ENCODE data around the gene CCT7.
"Not testable (repeated sequence)": the region's sequence is repeated elsewhere in the genome, so short reads cannot be mapped to it uniquely, and the experiment has no call there.

Gene CCT7

DNA sequence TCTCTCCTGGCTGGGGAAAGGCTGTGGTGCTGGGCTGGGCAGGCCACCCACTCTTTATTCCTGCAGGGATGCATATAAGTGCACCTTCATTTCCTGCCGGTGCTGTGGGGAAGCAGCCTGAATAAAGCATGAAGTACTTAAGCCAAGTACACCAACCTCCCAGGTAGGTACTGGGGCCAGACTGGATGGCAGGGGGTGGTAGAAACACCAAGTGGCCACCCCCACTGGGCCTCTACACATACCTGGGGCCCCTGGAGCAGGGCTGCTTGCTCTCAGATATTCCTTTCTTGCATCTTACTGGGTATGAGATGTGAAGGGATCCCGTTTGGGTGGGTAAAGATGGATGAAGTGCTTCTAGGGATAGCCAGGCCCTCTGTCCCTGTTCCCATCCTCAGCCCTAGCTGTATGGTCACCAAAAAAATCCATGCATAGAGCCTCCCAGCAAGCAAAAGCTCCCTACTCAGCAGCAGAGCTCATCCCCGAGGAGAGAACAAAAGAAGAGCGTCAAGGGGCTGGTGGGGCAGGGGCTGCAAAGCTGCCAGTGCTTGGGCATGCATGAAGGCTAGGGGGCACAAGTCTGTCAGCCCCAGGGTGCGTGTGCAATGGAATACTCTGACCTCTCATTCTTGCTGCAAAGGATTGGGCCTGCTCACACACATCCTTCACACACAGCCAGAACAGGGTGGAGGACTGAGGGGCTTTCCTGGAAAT is 22.0 kb downstream of the CCT7 start:
- DNase-seq, result no peak

DNA sequence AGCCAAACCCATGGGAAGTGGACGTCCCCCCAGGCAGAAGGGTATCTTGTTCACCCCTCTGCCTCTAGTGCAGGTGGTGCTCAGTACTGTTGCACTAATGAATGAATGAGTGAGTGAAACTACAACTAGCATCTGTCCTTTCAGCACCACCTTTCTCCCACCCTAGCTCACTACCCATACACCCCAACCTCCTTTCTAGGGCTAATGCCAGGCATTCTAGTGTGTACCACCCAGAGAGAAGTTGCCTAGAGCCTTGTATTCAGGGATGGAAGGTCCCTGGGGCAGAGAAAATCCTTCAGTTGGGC is 22.5 kb downstream of the CCT7 start:
- DNase-seq, result no peak

DNA sequence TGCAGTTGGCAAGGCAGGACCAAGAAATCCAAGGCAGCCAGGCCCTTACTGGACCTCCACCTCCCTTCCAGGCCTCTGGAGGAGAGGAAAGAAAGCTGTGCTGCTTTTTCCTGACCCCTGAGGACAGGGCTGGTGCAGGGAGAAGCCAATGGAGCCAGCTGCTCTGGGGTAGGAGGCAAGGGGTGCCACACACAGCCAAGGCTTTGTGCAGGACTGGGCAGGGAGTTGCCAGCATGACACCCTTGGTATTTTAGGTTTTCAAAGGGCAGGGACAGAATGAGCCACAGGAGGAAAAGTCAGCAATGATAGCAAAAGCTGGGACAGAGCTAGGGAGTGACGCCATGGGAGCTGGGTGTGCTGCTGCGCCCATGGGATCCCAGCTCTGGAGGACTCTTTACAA is 22.9 kb downstream of the CCT7 start:
- no peak for DNase-seq

DNA sequence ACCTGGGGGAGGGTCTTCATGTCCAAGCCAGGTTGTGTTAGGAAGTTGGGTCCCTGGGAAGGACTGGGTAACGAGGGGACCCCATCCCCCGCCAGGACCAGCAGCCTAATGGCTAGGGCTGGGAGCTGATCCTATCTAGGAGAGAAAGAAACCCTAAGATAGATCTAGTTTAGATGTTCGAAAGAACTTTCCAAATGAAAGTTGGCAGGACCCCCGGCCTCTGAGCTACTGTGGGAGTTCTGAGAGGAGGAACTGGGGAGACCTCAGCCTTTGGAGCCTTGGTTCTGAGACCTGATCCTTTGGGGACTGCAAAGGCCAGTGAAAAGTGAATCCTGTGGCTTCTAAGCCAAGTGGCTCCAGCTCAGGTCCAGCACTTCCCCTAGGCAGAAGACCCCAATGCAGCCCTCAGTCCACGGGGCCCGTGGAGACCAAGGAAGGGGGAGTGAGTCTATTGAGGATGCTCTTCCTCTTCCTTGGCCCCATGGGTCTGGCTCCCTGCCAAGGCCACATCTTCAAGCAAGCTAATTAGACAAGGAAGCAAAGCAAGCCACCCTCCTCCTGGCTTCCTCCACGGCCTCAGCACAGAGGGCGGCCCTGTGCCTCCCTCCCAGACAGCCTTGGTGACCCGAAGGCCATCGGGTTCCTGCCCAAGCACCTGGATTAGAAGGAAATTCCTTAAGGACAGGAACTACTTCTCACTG is 23.5 kb downstream of the CCT7 start:
- no peak for DNase-seq

DNA sequence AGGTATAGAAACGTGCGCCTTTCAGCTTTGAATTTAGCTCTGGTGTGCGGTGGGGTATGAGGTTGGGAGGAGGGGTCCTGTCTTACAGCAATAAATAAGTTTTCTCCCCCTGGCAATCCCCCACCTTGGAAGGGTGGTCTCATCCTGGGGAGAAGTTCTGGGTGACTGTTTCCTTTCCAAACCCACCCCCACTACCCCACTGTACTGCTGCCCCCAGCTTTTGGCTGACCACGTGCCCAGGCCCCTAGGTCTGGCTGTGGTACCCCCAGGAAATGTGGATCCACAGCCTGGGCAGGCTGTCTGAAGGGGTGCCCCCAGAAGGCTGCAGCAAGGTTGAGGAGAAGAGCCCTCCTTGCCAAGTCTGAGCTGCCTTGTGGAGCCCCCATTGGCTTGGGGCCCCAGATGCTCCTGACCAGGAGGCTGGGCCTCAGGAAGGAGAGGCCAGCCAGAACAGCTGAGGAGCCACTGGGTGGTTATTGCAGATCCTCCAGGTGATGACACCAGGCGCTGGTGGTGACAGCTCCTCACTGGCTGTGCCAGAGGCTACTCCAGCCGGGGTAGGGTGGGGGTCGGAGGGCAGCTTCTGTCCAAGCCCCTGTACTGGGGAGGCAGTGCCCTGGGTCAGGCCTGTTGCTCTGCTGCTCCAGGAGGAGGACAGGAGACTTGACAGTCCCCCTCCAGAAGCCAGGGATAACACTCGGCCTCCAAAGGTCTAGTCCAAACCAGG is 24.2 kb downstream of the CCT7 start:
- no peak for DNase-seq

DNA sequence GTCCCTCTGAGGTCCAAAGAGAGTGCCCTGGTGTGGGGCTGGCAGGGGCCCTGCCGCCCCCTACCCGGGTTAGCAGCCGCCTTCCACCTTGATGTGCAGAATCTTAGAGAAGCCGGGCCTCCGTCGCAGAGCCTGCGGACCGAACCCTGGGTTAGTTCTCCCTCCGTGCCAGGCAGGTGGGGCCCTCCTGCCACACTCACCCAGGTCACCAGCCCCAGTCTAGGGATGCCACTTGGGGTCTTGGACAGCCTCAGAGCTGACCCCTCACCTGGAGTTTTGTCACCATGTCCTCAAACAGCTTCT is 24.8 kb downstream of the CCT7 start:
- no peak for DNase-seq

DNA sequence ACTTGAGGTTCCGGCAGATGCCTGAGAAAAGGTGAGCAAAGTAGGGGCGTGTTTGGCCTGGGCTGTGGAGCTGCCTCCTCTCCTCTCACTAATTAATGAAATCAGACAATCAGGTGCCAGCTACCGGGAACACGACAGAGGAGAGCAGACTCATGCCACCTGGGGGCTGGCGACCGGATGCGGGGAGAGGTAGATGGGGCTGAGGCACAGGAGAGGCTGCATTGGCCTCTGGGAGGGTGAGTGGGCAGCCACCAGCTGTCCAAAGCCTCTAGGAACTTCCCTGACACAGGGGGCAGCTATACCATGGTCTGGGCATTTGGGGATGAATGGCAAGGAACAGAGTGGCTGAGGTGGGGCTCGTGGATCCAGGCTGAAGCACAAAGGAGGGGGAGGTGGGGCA is 25.2 kb downstream of the CCT7 start:
- no peak for DNase-seq

- DNase-seq, result no peak
Observed at GRCh38 chr2:73259704-73260337, 25.7 kb downstream of the CCT7 start.

DNA sequence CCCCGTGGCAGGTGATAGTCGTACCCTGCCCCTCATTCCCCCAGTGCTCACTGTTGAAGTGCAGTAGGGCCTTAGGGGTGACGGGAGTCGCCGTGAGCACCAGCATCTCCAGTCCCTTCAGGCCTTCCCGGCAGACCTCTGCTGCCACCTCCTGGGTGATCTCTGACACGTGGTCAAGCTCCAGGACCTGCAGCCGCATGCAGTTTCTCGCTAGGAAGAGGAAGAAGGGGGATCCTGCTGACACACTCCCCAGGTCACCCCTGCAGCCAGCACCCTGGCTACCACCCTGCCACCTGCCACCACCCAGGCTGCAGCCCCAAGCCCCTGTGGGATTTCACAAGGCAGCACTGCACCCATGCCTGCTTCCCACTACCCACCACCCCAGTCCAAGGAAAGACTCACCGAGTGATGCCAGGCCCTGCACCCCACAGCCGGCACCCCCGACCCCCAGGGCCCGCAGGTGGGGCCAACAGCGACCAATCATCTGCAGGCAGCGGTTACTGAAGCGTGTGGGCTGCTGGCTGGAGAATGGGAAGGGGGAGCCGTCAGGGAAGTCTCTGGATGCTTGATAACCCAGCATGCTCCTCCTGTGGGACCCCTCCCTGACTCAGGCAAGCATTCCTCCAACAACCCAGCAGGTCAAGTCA is 26.4 kb downstream of the CCT7 start:
- DNase-seq, result peak; percentile 95

- no peak for DNase-seq
Observed at GRCh38 chr2:73262108-73262651, 28.1 kb downstream of the CCT7 start.

DNA sequence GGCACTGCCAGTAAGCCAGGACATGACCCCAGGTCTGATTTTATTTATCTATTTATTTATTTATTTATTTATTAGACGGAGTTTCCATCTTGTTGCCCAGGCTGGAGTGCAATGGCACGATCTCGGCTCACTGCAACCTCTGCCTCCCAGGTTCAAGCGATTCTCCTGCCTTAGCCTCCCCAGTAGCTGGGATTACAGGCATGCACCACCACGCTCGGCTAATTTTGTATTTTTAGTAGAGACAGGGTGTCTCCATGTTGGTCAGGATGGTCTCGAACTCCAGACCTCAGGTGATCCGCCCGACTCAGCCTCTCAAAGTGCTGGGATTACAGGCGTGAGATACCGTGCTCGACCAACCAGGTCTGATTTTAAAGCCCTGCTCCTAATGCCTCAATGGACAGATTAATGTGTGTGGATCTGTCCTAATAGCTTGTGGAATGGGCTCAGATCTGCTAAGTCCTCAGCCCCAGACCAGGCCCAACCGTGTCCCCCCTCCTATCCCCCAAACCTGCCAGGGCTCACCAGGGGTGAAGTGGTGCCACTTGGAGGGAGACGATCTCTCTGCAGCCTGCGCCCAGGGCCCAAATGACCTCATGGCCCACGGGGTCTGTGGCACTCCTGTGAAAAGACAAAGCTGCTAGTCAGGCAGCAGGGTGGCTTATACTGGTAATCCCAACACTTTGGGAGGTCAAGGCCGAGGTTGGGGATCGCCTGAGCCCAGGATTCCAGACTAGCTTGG is 28.8 kb downstream of the CCT7 start:
- not testable (repeated sequence) for DNase-seq

DNA sequence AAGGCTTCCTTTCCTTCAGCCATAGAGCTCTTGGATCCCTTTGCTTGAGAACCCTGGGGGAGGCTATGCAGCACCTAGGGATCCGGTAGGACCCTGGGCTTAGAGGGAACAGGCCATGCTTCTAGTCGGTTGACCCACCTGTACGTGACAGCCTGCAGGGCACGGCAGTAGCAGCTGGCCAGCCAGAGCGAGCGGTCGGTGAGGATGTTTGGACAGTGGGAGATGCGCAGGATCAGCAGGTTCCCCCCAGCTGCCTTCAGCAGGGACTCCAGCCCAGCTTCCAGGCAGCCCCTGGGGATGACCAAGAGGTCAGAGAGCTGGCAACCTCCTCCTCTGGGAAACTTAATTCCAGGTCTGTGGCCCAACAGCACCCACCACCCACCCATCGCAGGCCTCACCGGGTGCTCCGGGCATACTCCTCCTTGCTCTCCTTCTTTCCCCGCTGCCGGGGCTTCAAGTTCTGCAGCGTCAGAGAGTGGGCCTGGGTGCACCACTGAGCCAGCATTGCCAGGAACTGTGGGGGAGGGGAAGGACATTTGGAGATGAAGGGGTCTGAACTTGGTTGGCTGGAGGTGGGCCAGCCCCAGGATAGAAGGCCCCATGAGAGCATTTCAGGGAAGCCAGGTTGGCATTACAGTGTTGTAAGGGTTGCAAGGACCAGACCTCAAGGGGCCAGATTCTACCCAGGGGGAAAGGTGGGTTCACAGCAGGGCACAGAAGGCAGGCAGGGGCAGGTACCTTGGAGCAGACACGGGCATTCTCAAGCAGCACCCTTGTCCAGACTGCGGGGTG is 29.6 kb downstream of the CCT7 start:
- no peak for DNase-seq

GRCh38 chr2:73264332-73264606 is 30.2 kb downstream of the CCT7 start:
- no peak for DNase-seq

GRCh38 chr2:73264783-73265182 is 30.7 kb downstream of the CCT7 start:
- no peak for DNase-seq

- no peak for DNase-seq
Observed at GRCh38 chr2:73265298-73266060, 31.4 kb downstream of the CCT7 start.

DNA sequence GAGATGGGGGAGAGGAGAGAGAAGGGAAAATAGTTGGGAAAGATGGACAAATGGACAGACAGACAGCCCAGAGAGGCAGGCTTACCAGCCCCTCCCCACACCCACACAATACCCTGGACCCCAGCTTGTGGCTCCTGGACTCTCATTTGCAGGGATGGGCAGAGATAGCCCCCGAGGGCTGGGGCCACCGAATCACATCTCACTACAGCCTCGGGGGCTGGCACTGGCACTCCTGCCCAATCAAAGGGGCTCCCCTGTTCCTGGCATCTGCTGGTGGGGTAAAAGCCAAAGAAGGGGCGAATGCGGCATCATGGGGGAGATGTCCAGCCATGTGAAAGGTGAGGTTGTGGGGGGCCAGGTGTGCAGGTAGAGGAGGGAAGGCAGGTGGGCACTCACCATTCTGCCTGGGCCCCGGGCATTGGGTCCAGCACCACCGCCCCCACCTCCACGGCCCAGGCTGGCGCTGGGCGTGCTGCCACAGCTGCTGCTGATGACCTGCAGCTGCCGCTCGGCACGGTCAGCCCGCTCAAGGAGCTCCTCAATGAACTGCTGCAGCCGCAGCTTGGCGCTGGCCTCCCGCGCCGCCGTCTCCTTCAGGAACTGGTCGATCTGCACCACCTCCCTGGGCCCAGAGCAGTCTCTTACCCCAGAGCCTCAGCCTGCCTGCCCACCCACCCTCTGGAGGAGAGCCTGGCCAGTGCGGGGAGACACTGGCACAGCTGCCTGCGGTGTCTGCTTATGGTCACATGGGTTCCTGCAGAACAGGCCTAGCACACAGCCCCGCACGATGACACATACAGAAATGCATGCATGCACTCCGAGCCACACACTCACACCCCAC is 32.2 kb downstream of the CCT7 start:
- DNase-seq, result no peak

DNA sequence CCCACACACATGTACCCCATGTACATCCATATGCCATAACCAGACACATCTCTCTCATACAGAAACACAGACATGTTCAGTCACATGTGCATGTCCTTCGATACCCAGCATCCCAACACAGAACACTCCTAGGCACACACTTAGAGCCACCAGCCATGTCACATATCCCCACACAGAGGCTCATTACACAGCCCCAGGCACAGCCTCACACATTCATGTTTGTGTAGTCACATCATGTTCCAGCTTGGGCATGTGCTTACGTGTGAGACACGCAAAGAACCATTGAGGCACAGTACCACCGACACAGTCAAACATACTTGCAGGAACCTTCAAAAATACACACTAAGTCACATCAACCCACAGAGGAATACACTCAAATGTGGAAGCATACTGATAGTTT is 32.9 kb downstream of the CCT7 start:
- DNase-seq, result no peak

DNA sequence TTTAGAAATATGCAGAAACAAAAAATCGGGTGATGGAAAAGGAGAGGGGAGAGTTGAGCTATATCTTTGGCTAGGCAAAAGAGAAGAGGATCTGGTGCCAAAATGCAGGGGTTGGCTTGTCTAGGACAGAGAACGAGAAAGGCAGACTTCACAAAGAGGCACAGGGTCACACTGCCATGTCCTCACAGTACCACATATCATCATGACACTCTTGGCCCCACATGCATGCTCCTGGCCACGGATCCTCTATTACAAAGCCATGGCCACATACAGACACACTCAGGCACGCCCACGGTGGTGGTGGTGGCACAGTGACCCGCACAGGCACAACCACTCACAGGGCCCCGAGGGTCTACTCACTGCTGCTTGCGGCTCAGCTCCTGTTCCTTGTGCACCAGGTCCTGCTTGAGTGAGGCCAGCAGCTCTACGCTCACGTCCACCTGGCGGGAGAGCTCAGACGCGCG is 34.3 kb downstream of the CCT7 start:
- DNase-seq, result no peak

DNA sequence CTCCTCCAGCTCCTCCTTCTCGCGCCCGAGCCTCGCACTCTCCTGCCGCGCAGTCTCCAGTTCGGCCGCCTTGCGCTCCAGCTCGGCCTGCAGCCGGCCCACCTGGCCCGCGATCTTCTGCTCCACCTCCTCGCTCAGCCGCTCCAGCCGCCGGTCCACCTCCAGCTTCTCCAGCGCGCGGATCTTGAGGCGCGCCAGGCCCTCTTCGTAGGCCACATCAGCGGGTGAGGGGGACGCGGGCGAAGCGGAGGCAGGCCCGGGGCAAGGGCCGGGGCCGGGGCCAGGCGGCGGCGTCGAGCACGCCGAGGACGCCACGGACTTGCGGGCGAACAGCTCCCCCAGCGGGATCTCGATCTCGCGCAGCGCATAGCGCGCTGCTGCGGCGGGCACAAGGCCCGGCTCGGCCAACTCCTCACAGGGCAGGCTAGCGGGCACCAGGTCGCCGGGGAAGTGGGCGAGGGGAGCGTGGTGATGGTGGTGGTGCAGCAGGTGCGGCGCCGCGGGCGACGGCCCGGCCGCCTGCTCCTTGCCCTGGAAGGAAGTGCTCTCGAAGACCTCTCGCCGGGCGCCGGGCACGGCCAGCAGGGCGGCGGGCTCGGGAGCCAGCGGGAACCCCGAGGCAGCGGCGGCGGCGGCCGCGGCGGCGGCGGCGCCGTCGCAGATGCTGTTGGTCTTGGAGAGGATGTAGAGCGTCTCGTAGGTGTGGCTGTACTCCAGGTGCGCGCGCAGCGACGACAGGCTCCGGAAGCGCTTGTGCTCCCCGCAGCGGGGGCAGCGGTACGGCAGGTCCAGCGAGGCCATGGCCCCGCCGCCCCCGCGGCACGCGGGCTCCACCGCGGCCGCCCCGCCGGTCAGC is 35.0 kb downstream of the CCT7 start:
- no peak for DNase-seq
